ENCODE measurements around the gene NTN5. TPM values are rescaled to one million over a fixed set of nuclear protein-coding genes. Genes with fewer than 3 reads are reported as not detected.

NTN5 gene
- total and polyA plus RNA-seq, 10 of the 15 experiments (the other 5 are each of a cell fraction or from before 2014, with no cell fraction given), result 0.07 to 0.22 TPM; not detected in 8

- TF ChIP-seq ZNF622 (IDR thresholded peaks at IDR 0.05) (no peak), YBX1 (IDR thresholded peaks at IDR 0.05) (no peak), ETV6 (conservative IDR thresholded peaks at IDR 0.05 in 1 of 2, IDR thresholded peaks at IDR 0.05 in 1 of 2; ENCODE audit: borderline replicate concordance in 1 of 2, low read depth in 1 of 2) (no peak), SP1 (IDR thresholded peaks at IDR 0.05; ENCODE audit: low read depth, low read length) (no peak)
These were observed 37.4 kb downstream of the NTN5 start (continued) for GRCh38 chr19:48635263-48635965.

DNA sequence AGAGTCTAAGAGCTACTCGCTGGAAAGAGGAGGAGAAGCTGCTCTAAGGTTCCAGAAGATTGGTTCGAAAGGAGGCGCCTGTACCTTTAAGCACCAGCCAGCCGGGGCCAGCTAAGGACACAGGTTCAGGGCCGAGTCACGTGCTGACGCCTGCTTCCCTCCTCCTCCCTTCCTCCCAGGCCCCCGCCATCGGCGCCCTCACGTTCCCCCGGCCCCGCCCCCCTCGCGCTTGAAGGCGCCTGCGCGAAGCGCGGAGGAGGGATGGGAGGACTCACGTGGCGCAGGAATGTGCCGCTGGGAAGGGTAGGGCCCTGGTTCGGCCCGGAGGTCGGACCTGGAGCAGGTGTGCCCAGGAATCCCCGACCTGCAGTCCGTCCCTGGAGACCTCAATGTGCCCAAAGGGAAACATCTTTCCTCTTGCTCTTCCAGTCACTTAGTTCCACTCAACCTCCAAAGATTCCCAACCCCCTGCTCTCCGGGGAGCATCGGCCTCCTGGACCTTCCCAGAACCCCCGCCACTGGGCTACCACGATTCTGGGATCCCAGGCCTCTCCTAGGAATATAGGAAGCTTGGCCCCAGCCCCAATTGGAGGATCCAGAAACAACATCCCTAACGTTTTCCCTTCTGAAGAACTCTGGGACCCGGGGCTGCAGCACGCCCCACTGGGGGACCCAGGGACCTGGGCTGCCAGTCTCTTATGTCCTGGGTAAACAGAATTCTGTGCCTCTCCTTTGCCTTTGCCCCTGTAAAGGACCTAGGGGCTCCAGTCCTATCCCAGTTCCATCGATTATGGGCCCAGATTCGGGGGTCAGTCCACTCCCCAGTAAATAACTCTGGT is 38.2 kb downstream of the NTN5 start:
- Histone ChIP-seq H3K4me2 (ENCODE audit: control insufficient read depth, insufficient read depth) (peak overlapping the region; percentile 92), H4K20me1 (ENCODE audit: control insufficient read depth, insufficient read depth) (no peaks in the 10 kb centered on the region), H2AFZ (ENCODE audit: control insufficient read depth, low read depth, low read length) (peak overlapping the region; percentile 81), H3K36me3 (ENCODE audit: control insufficient read depth in 2 of 2, insufficient read depth in 2 of 2, low read length in 1 of 2) (peaks cover under 1 to 4% of the 10 kb centered on the region in 2 experiments; a peak in 3 of 4 replicates), H3K9ac (ENCODE audit: control insufficient read depth, insufficient read depth, low read length) (peak overlapping the region; percentile 67), H3K27ac (ENCODE audit: control insufficient read depth, insufficient read depth) (peak overlapping the region; percentile 79), H3K4me1 (ENCODE audit: control insufficient read depth, insufficient read depth, low read length) (peaks cover 28% of the 10 kb centered on the region), H3K4me3 (peak overlapping the region; percentile 75), H3K9me3 (replicated peaks; ENCODE audit: control insufficient read depth, insufficient read depth, low read length) (no peaks in the 10 kb centered on the region), H3K27me3 (replicated peaks in 1 of 2; ENCODE audit: control insufficient read depth in 2 of 2, insufficient read depth in 2 of 2, low read length in 1 of 2) (no peaks in the 10 kb centered on the region), H3K79me2 (ENCODE audit: control insufficient read depth, insufficient read depth, low read length) (peaks cover 5% of the 10 kb centered on the region)
- TSS peak; percentile 88 for BruUV-seq (replicated peaks)
- ChIA-PET CTCF (interaction anchor here (1.1 to 2.3 kb wide), 4 partner anchors 11 to 50 kb away, joined by 3 to 10 read pairs (median 7); partner anchors contain the start of gene CA11), RAD21 (ENCODE audit: unreplicated experiment) (interaction anchor here (1.1 to 3.4 kb wide), 6 partner anchors 11 to 26 kb away, joined by 3 to 16 read pairs (median 10); partner anchors contain the start of genes CA11, RPL18 and SPHK2), POLR2A (interaction anchor here (0.5 to 3.3 kb wide), 9 partner anchors 8 to 330 kb away, joined by 3 to 62 read pairs (median 5); partner anchors contain the start of genes CA11, RPL18 and SPHK2), SMC1A (ENCODE audit: uncharacterized antibody, unreplicated experiment) (interaction anchor here (0.9 to 2.8 kb wide), 6 partner anchors 9 to 51 kb away, joined by 3 to 22 read pairs (median 4); partner anchors contain the start of genes RPL18 and SPHK2)
- FAIRE-seq, result peak; percentile 78
- ATAC-seq, result peak; percentile 66
- intact Hi-C loops (cut with micrococcal nuclease; ENCODE audit: unreplicated experiment), result loop anchor here (10.0 kb wide), 1 partner anchor 330 kb away; the partner anchor contains the start of gene FTL
- WGBS (ENCODE audit: insufficient coverage, insufficient replicate concordance, low lambda C conversion rate, missing lambda C conversion rate), result 1% methylated on average over 23 of the region's 37 CpGs
- in situ Hi-C loops (cut with MboI), result loop anchor here (25.0 kb wide), 1 partner anchor 1253 kb away; the partner anchor contains the start of genes AKT1S1, IL4I1 and TBC1D17
- DNase-seq (ENCODE audit: low read depth, low spot score), result peak; percentile 79
- TF ChIP-seq, protein P1, sequence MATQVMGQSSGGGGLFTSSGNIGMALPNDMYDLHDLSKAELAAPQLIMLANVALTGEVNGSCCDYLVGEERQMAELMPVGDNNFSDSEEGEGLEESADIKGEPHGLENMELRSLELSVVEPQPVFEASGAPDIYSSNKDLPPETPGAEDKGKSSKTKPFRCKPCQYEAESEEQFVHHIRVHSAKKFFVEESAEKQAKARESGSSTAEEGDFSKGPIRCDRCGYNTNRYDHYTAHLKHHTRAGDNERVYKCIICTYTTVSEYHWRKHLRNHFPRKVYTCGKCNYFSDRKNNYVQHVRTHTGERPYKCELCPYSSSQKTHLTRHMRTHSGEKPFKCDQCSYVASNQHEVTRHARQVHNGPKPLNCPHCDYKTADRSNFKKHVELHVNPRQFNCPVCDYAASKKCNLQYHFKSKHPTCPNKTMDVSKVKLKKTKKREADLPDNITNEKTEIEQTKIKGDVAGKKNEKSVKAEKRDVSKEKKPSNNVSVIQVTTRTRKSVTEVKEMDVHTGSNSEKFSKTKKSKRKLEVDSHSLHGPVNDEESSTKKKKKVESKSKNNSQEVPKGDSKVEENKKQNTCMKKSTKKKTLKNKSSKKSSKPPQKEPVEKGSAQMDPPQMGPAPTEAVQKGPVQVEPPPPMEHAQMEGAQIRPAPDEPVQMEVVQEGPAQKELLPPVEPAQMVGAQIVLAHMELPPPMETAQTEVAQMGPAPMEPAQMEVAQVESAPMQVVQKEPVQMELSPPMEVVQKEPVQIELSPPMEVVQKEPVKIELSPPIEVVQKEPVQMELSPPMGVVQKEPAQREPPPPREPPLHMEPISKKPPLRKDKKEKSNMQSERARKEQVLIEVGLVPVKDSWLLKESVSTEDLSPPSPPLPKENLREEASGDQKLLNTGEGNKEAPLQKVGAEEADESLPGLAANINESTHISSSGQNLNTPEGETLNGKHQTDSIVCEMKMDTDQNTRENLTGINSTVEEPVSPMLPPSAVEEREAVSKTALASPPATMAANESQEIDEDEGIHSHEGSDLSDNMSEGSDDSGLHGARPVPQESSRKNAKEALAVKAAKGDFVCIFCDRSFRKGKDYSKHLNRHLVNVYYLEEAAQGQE (IDR thresholded peaks at IDR 0.05; ENCODE audit: low read depth, low read length), result no peak
- TF ChIP-seq TBL1XR1 (IDR thresholded peaks at IDR 0.05; ENCODE audit: low read depth, low read length) (no peak), PAX5 (IDR thresholded peaks at IDR 0.05; ENCODE audit: borderline replicate concordance, low read depth, low read length) (peak; percentile 58; the same call in 1 of the 2 replicates), CBX5 (IDR thresholded peaks at IDR 0.05; ENCODE audit: low read depth) (no peak), SMAD5 (IDR thresholded peaks at IDR 0.05; ENCODE audit: low read depth) (no peak; the same call in 1 of the 2 replicates), E2F4 (IDR thresholded peaks at IDR 0.05; ENCODE audit: low read depth, low read length) (no peak), SIX5 (IDR thresholded peaks at IDR 0.05; ENCODE audit: low read depth, low read length, severe bottlenecking) (no peak), YY1 (IDR thresholded peaks at IDR 0.05; ENCODE audit: low read depth, low read length) (peak; percentile 66)
- TF ChIP-seq, protein P2, sequence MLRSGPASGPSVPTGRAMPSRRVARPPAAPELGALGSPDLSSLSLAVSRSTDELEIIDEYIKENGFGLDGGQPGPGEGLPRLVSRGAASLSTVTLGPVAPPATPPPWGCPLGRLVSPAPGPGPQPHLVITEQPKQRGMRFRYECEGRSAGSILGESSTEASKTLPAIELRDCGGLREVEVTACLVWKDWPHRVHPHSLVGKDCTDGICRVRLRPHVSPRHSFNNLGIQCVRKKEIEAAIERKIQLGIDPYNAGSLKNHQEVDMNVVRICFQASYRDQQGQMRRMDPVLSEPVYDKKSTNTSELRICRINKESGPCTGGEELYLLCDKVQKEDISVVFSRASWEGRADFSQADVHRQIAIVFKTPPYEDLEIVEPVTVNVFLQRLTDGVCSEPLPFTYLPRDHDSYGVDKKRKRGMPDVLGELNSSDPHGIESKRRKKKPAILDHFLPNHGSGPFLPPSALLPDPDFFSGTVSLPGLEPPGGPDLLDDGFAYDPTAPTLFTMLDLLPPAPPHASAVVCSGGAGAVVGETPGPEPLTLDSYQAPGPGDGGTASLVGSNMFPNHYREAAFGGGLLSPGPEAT (IDR thresholded peaks at IDR 0.05; ENCODE audit: low read depth), result peak; percentile 85

Data from GM12878 (cell line).